HG02623 (cell line): ENCODE results near the gene RPUSD4.
A peak's percentile ranks its signal among the peaks of the same experiment; 100 is the strongest.
"Not testable (repeated sequence)": the region's sequence is repeated elsewhere in the genome, so short reads cannot be mapped to it uniquely, and the experiment has no call there.

ENCODE experiments used
- ATAC-seq: cut with Tn5 transposase; IDR thresholded peaks from one replicate; pipeline ENCODE4 v1.9.1; 2021; ENCODE audit warnings: moderate library complexity; ENCODE audit not compliant: unreplicated experiment

Gene RPUSD4

GRCh38 chr11:126211236-126212088 lies at the start of gene RPUSD4, which contains the start of gene FAM118B:
RPUSD4 (minus strand) TSS chr11:126211650; CDS start chr11:126211638, 12 bp downstream.
FAM118B (plus strand) TSS chr11:126211782; CDS start chr11:126235002, 23,220 bp downstream.
- ATAC-seq: peak; percentile 93

- no peak for ATAC-seq
These were observed 46.3 kb upstream of the RPUSD4 start for GRCh38 chr11:126257764-126258163.

DNA sequence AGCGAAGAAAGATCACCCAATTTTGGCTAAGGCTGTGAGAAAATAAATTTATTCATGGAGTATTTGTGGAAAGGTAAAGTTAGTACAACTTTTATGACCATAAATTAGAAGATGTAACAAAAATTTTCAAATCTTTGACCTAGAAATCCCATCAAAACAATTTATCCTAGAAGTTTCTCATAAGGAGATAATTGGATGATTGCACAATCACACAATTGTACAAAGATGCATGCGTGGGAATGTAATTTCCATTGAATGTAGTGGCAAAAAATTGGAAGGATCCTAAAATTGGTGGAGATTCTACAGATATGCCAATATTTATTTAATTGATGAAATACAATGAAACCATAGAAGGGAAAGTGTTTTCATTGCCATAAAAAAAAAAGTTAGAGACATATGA lies 45.7 kb upstream of the RPUSD4 start:
- no peak for ATAC-seq

GRCh38 chr11:126256216-126256615 lies 44.8 kb upstream of the RPUSD4 start:
- ATAC-seq: no peak

DNA sequence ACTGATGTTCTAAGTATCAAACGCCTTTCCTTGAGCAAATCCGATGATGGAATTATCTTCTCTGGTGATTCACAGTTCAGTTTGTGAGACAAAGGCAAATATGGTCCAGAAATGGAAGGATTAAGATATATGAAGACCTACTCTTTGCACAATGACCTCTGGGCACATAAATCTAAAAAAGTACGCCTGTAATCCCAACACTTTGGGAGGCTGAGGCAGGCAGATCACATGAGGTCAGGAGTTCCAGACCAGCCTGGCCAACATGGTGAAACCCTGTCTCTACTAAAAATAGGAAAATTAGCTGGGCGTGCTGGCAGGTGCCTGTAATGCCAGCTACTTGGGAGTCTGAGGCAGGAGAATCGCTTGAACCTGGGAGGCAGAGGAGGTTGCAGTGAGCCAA lies 44.1 kb upstream of the RPUSD4 start:
- ATAC-seq: not testable (repeated sequence)

DNA sequence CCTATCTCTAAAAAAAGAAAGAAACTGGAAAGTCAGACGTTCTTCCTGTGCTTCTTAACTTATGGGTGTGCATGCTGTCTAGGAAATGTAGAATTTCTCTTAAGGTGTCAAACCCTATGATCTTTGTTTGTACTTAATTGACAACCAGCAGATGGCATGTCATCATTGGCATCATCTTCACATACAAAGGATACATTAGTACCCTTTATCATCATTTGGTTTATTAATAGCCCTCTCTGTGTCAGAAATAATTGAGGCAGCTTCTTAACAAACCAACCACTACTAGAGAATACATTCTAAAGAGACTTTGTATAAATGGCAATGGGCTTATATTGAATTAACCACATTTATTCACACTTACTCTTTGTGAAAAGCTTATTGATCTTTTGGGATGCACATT lies 43.4 kb upstream of the RPUSD4 start:
- ATAC-seq: no peak

- ATAC-seq: no peak
These were observed 41.8 kb upstream of the RPUSD4 start for GRCh38 chr11:126253265-126253664.

DNA sequence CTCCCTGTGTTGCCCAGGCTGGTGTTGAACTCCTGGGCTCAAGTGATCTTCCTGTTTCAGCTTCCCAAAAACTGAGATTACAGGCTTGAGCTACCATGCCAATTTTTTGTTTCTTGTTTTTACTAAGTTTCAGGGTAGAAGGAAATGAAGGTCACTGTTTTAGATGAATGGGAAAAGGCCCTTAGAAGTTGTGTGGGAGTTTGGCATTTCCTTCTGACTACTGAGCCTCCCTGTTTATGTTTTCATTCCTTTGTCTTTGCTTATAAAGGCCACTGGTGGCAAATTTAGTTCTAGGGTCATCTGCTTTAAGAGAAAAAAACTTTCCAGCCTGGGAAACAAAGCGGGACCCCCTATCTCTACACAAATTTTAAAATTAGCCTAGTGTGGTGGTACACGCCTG lies 35.2 kb upstream of the RPUSD4 start:
- no peak for ATAC-seq

DNA sequence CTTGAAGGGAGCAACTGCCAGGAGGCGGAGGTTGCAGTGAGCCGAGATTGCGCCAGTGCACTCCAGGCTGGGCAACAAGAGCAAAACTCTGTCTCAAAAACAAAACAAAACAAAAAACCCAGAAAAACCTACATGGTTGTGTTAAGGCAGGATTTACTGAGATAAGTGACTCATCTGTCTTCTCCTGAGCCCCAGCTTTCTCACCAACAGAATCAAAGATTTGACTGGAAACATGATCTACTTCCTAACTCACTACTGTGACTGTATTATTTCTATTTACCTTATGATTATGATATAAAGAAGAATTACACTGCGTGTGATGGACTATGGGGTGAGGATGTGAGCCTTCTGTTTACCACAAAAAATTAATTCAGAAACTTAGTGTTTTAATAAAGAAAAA lies 21.9 kb upstream of the RPUSD4 start:
- ATAC-seq: no peak

GRCh38 chr11:126232683-126233082 lies 21.2 kb upstream of the RPUSD4 start:
- ATAC-seq: no peak

DNA sequence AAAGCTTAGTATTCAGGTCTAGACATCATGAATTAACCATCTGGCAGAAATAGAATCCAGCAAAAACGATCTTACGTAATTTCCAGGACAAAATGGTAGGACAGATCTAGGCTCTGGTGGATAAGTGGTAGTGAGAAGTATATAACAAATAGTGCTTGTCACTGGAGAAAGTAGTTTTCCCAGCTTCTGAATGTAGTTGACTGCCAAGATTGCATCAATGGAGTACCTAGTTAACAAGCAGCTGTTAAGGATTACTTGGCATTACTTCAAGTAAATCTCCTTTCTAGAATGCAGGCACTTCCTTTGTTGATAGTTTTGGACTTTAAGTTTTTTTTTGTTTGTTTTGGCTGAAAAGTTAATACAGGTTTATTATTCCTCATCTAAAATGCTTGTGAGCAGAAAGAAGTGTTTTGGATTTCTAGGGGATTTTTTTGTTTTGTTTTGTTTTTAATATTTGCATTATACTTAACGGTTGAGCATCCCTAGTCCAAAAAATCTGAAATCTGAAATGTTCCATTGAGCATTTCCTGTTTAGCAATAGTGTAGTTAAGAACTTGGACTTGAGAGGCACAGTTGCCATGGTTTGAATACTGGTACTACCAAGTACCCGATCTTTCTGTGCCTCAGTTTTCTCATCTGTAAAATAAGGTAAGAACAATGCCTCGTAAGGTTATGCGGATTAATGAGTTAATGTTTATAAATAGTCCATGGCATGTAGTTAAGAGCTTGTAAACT lies 20.4 kb upstream of the RPUSD4 start:
- no peak for ATAC-seq

GRCh38 chr11:126229858-126230540 lies 18.5 kb upstream of the RPUSD4 start:
- no peak for ATAC-seq

GRCh38 chr11:126226334-126227084 lies 15.1 kb upstream of the RPUSD4 start:
- ATAC-seq: no peak

DNA sequence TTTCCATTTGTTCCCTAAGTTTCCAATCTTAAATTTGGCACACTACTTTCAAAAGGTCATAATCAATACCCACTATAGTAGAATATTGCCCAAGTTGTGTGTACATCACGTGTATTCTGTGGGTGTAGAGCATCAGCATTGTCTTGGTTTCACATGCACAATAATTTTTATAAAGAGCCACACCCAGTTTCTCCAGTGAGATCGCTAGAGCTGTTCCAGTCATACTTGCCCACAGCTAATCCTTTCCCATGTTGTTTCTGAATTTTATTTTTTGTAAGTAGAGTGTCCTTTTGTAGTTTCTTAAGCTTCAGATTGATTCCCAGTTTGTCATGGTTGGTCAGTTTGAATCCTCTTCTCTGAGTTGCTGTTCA lies 13.8 kb upstream of the RPUSD4 start:
- no peak for ATAC-seq

- ATAC-seq: no peak
These were observed 13.3 kb upstream of the RPUSD4 start for GRCh38 chr11:126224647-126225294.

GRCh38 chr11:126219547-126219946 lies 8.1 kb upstream of the RPUSD4 start:
- ATAC-seq: no peak

DNA sequence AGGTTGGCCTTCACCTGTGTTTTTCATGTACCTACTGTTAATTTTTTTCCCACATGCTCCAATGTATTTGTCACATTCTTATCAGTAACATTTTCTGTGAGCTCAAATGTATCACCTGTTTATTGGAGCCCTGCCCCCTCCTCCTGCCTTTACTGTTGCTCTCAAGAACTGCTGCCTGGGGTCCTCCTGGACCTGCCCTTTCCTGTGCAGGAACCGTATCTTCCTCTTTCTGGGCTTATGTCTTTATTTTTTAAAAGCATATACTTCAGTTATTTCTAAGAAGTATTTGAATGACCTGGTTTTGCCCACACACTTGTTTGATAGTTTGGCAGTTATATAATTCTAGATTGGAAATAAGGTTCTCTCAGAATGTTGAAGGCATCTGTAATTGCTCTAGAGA lies 6.0 kb upstream of the RPUSD4 start:
- no peak for ATAC-seq

DNA sequence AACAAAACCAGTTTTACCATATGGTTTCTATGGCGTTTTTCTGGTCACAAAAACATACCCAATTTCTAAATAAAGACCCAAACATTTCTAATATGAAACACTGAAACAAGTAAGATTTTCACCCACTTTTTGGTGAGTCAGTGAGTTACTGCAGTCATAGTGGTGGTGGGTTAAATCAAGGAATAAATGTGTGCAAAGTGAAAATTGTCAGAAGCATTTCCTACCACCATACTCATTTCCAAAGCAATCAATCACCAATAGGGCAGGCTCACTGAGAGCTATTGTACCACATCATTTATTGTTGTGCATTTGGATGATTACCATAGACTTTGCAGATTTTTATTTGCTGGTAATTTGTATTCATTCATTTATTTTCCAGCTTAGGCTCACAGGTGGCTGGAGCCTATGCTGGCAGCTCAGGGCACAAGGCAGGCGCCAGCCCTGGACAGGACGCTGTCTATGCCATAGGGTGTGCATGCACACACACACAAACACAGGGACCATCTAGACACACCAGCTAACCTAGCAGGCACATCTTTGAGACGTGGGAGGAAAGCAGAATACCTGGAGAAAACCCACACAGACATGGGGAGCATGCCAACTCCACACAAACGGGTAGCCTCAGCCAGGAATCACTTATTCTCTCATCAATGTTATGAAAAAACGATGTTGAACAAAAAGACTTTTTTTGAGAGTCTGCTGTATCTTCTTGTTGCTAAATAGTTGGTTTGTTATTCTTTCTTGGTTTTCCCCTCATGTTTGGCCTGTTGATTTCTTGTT lies 5.3 kb upstream of the RPUSD4 start:
- no peak for ATAC-seq

GRCh38 chr11:126214841-126215240 lies 3.4 kb upstream of the RPUSD4 start:
- no peak for ATAC-seq

DNA sequence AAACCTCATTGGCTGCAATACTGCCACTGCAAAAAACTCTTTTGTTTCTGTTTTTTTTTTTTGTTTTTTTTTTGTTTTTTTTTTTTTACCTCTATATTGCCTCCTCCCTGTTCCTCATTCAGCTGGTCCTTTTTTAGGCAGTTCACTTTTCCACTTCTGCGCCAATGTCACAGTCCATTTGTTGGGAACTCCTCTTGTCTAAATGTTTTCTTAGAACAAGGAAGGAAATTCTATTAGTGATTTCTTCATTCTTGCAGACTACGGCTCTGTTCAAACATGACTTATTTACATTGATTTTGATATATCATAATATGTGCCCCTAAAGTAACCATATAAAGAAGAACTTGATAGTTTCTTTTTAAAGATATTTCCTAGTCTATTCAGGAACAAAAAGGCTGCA lies 3.0 kb upstream of the RPUSD4 start:
- ATAC-seq: no peak
